ENCODE results near the gene MYH13. TPM values are rescaled to one million over a fixed set of nuclear protein-coding genes. Genes with fewer than 3 reads are reported as not detected.

Gene MYH13
- total and polyA plus RNA-seq, 10 of the 15 experiments (the other 5 are each of a cell fraction or from before 2014, with no cell fraction given) = 0.01 to 0.04 (median 0.03) TPM; not detected in 4

GRCh38 chr17:10328206-10328605 is 44.6 kb downstream of the MYH13 start (continued):
- TF ChIP-seq, protein P1, sequence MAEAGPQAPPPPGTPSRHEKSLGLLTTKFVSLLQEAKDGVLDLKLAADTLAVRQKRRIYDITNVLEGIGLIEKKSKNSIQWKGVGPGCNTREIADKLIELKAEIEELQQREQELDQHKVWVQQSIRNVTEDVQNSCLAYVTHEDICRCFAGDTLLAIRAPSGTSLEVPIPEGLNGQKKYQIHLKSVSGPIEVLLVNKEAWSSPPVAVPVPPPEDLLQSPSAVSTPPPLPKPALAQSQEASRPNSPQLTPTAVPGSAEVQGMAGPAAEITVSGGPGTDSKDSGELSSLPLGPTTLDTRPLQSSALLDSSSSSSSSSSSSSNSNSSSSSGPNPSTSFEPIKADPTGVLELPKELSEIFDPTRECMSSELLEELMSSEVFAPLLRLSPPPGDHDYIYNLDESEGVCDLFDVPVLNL (IDR thresholded peaks at IDR 0.05; ENCODE audit: low read depth, low read length) = no peak
- TF ChIP-seq CREB1 (IDR thresholded peaks at IDR 0.05; ENCODE audit: low read depth) = no peak
- no peak for TF ChIP-seq NR2F1 (conservative IDR thresholded peaks at IDR 0.05)

DNA sequence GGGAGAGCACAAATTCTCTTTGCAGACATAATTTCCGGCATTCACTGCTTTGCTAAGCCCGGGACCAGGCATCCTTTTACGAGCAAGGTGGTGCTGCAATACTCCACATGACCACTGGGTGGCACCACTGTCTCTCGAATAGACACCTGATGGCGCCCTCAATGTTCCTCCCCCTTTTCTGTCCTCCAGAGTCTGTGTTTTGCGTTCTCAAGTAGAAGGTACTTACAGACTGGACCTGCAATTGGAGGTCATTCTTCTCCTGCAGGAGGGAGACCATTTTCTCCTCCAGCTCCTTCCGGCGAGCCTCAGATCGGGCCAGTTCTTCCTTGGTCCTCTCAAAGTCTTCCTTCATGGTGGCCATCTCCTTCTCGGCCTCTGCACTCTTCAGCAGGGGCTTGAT is 45.2 kb downstream of the MYH13 start:
- BruUV-seq (replicated peaks) = no TSS peak
- TF ChIP-seq RAD51 (IDR thresholded peaks at IDR 0.05) (no peak), SPI1 (IDR thresholded peaks at IDR 0.05; ENCODE audit: borderline replicate concordance, insufficient read depth, low read depth, low read length) (no peak), MXI1 (IDR thresholded peaks at IDR 0.05; ENCODE audit: low read depth, low read length) (no peak), RAD21 (IDR thresholded peaks at IDR 0.05; ENCODE audit: insufficient read depth, low read depth, low read length) (peak; percentile 67), REST (IDR thresholded peaks at IDR 0.05; ENCODE audit: low read depth, low read length) (no peak), RELA (IDR thresholded peaks at IDR 0.05; ENCODE audit: borderline replicate concordance, partially characterized antibody) (no peak), EGR1 (IDR thresholded peaks at IDR 0.05; ENCODE audit: borderline replicate concordance in 1 of 2, low read depth in 2 of 2, low read length in 2 of 2) (no peak), MTA2 (IDR thresholded peaks at IDR 0.05; ENCODE audit: low read depth) (no peak), CBX3 (IDR thresholded peaks at IDR 0.05; ENCODE audit: borderline replicate concordance, low read depth) (no peak)
- TF ChIP-seq, protein P2, sequence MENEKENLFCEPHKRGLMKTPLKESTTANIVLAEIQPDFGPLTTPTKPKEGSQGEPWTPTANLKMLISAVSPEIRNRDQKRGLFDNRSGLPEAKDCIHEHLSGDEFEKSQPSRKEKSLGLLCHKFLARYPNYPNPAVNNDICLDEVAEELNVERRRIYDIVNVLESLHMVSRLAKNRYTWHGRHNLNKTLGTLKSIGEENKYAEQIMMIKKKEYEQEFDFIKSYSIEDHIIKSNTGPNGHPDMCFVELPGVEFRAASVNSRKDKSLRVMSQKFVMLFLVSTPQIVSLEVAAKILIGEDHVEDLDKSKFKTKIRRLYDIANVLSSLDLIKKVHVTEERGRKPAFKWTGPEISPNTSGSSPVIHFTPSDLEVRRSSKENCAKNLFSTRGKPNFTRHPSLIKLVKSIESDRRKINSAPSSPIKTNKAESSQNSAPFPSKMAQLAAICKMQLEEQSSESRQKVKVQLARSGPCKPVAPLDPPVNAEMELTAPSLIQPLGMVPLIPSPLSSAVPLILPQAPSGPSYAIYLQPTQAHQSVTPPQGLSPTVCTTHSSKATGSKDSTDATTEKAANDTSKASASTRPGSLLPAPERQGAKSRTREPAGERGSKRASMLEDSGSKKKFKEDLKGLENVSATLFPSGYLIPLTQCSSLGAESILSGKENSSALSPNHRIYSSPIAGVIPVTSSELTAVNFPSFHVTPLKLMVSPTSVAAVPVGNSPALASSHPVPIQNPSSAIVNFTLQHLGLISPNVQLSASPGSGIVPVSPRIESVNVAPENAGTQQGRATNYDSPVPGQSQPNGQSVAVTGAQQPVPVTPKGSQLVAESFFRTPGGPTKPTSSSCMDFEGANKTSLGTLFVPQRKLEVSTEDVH (IDR thresholded peaks at IDR 0.05; ENCODE audit: low read depth, partially characterized antibody) = no peak

More for the DNA sequence above, 45.2 kb downstream of the MYH13 start:
- no peak overlapping the region for H2AFZ ChIP-seq (ENCODE audit: control insufficient read depth, low read depth, low read length)
- WGBS (ENCODE audit: insufficient coverage, insufficient replicate concordance, low lambda C conversion rate, missing lambda C conversion rate) = 33% methylated on average over 10 of the region's 10 CpGs
- H3K27ac ChIP-seq (ENCODE audit: control insufficient read depth, insufficient read depth) = no peak overlapping the region
- peak; percentile 89 for FAIRE-seq
- POLR2A ChIA-PET = no interaction called here
- SMC1A ChIA-PET (ENCODE audit: uncharacterized antibody, unreplicated experiment) = interaction anchor here (1.0 to 2.0 kb wide), 3 partner anchors 287 to 294 kb away, joined by 4 to 7 read pairs (median 5); no protein-coding TSS in a partner anchor
- intact Hi-C loops (cut with micrococcal nuclease; ENCODE audit: unreplicated experiment) (loop anchor here (1.0 to 10.0 kb wide), 3 partner anchors 287 to 363 kb away; no protein-coding TSS in a partner anchor), in situ Hi-C loops (cut with MboI) (loop anchor here (5.0 kb wide), 1 partner anchor 290 kb away; no protein-coding TSS in a partner anchor)
- H3K9ac ChIP-seq (ENCODE audit: control insufficient read depth, insufficient read depth, low read length) = no peak overlapping the region
- RAD21 ChIA-PET (ENCODE audit: unreplicated experiment) = interaction anchor here (6.0 kb wide), 1 partner anchor 289 kb away, joined by 46 read pairs; no protein-coding TSS in a partner anchor
- H3K4me2 ChIP-seq (ENCODE audit: control insufficient read depth, insufficient read depth) = no peak overlapping the region
- peak; percentile 93 for ATAC-seq
- no peaks in the 10 kb centered on the region for H3K9me3 ChIP-seq (replicated peaks; ENCODE audit: control insufficient read depth, insufficient read depth, low read length)
- DNase-seq (ENCODE audit: low read depth, low spot score) = peak; percentile 35
- no peaks in the 10 kb centered on the region for H3K79me2 ChIP-seq (ENCODE audit: control insufficient read depth, insufficient read depth, low read length)
- peaks cover 0 to 1% of the 10 kb centered on the region in 2 experiments; a peak in 1 of 4 replicates for H3K27me3 ChIP-seq (replicated peaks in 1 of 2; ENCODE audit: control insufficient read depth in 2 of 2, insufficient read depth in 2 of 2, low read length in 1 of 2)
- no peaks in the 10 kb centered on the region for H4K20me1 ChIP-seq (ENCODE audit: control insufficient read depth, insufficient read depth)
- CTCF ChIA-PET = interaction anchor here (0.6 to 10.6 kb wide), 7 partner anchors 27 to 565 kb away, joined by 3 to 137 read pairs (median 3); no protein-coding TSS in a partner anchor
- H3K4me1 ChIP-seq (ENCODE audit: control insufficient read depth, insufficient read depth, low read length) = no peaks in the 10 kb centered on the region
- no peaks in the 10 kb centered on the region for H3K36me3 ChIP-seq (ENCODE audit: control insufficient read depth in 2 of 2, insufficient read depth in 2 of 2, low read length in 1 of 2)
- no peak overlapping the region for H3K4me3 ChIP-seq

Data from GM12878 (cell line).